CD14-positive monocyte (primary cell): Measurements from ENCODE around the gene SH3RF1. TPM values are rescaled to one million over a fixed set of nuclear protein-coding genes. Genes with fewer than 3 reads are reported as not detected.

Experiments used
- DNase-seq, 3 donors: peaks; one replicate each; pipeline ENCODE4 v3.0.0-alpha.2; 2011 to 2022
- H2AFZ ChIP-seq: 2 replicates; pipeline ENCODE4 v1.6.0; 2012; ENCODE audit warnings: mild to moderate bottlenecking, low read depth, low read length, inconsistent platforms; ENCODE audit not compliant: insufficient read depth, poor library complexity, severe bottlenecking
- H3K27ac ChIP-seq, 2 donors: 1 replicate in 1 of 2; 2 replicates in 1 of 2; pipeline ENCODE4 v1.5.1; 2012 to 2013; ENCODE audit warnings: low read length in 2 of 2, control low read depth in 1 of 2, inconsistent platforms in 1 of 2, low read depth in 1 of 2, mild to moderate bottlenecking in 1 of 2
- H3K27me3 ChIP-seq, 2 donors: one replicate each; pipeline versions ENCODE4 v1.6.0 to v1.6.1; 2011 to 2013; ENCODE audit warnings: low read length in 2 of 2; ENCODE audit not compliant: control insufficient read depth in 2 of 2, insufficient read depth in 2 of 2
- H3K36me3 ChIP-seq, 2 donors: replicated peaks in 1 of 2; 1 replicate in 1 of 2; 2 replicates in 1 of 2; pipeline versions ENCODE4 v1.5.1 to v1.6.1; 2012 to 2013; ENCODE audit warnings: low read length in 2 of 2, control low read depth in 1 of 2, inconsistent platforms in 1 of 2, mild to moderate bottlenecking in 1 of 2; ENCODE audit not compliant: insufficient read depth in 2 of 2, control insufficient read depth in 1 of 2
- H3K4me1 ChIP-seq, 2 donors: 1 replicate in 1 of 2; 2 replicates in 1 of 2; pipeline versions ENCODE4 v1.5.1 to v1.6.1; 2012 to 2013; ENCODE audit warnings: low read length in 2 of 2, control low read depth in 1 of 2, inconsistent platforms in 1 of 2, mild to moderate bottlenecking in 1 of 2, moderate library complexity in 1 of 2; ENCODE audit not compliant: insufficient read depth in 2 of 2, control insufficient read depth in 1 of 2
- H3K4me2 ChIP-seq: replicated peaks from 2 replicates; pipeline ENCODE3; 2012; ENCODE audit warnings: low read length, moderate library complexity, mild to moderate bottlenecking; ENCODE audit not compliant: poor library complexity, severe bottlenecking; ENCODE audit errors: extremely low read depth
- H3K4me3 ChIP-seq, 3 experiments: fragments of 200-600 bp in 1 of 3; sonication (generic) in 1 of 3; replicated peaks in 1 of 3; 1 replicate in 2 of 3; 2 replicates in 1 of 3; pipeline ENCODE4 v1.5.1; 2011 to 2013; ENCODE audit warnings: low read length in 3 of 3, mild to moderate bottlenecking in 3 of 3, control low read depth in 2 of 3, low read depth in 2 of 3, inconsistent platforms in 1 of 3, moderate library complexity in 1 of 3
- H3K79me2 ChIP-seq: 2 replicates; pipeline ENCODE4 v1.6.0; 2012; ENCODE audit warnings: mild to moderate bottlenecking, control low read depth, inconsistent platforms, low read length, moderate library complexity; ENCODE audit not compliant: insufficient read depth
- H3K9ac ChIP-seq: 2 replicates; pipeline ENCODE4 v1.6.0; 2017; ENCODE audit warnings: low read length, mild to moderate bottlenecking; ENCODE audit not compliant: insufficient read depth, poor library complexity, severe bottlenecking
- H3K9me3 ChIP-seq, 2 donors: replicated peaks in 1 of 2; 1 replicate in 1 of 2; 2 replicates in 1 of 2; pipeline versions ENCODE4 v1.5.1 to v1.6.1; 2012 to 2013; ENCODE audit warnings: low read length in 2 of 2, control low read depth in 1 of 2; ENCODE audit not compliant: control insufficient read depth in 1 of 2, insufficient read depth in 1 of 2
- H4K20me1 ChIP-seq: 2 replicates; pipeline ENCODE4 v1.6.0; 2012; ENCODE audit warnings: mild to moderate bottlenecking, low read length, control low read depth, moderate library complexity; ENCODE audit not compliant: insufficient read depth
- H3K27ac Mint-ChIP-seq, 7 donors: one replicate each; pipeline ENCODE4 v1.8.0; 2020; ENCODE audit warnings: mild to moderate bottlenecking in 7 of 7, mixed read lengths in 7 of 7, moderate library complexity in 6 of 7, inconsistent platforms in 2 of 7
- H3K27me3 Mint-ChIP-seq, 3 donors: one replicate each; pipeline ENCODE4 v1.8.0; 2021 to 2022; ENCODE audit warnings: low read depth in 3 of 3, mild to moderate bottlenecking in 3 of 3, mixed read lengths in 3 of 3, moderate library complexity in 3 of 3, inconsistent platforms in 1 of 3
- H3K36me3 Mint-ChIP-seq, 2 donors: one replicate each; pipeline ENCODE4 v1.8.0; 2020; ENCODE audit warnings: mixed read lengths in 2 of 2, inconsistent platforms in 1 of 2, mild to moderate bottlenecking in 1 of 2
- H3K4me1 Mint-ChIP-seq: one replicate; pipeline ENCODE4 v1.8.0; 2020; ENCODE audit warnings: mild to moderate bottlenecking, mixed read lengths
- H3K4me3 Mint-ChIP-seq, 2 donors: one replicate each; pipeline ENCODE4 v1.8.0; 2020; ENCODE audit warnings: mild to moderate bottlenecking in 2 of 2, mixed read lengths in 2 of 2, moderate library complexity in 1 of 2
- H3K9me3 Mint-ChIP-seq, 7 donors: one replicate each; pipeline ENCODE4 v1.8.0; 2020 to 2022; ENCODE audit warnings: mixed read lengths in 7 of 7, mild to moderate bottlenecking in 6 of 7, moderate library complexity in 6 of 7, inconsistent platforms in 2 of 7
- CTCF ChIP-seq: fragments of 200-600 bp; IDR thresholded peaks from one replicate; pipeline ENCODE4 v1.8.0; 2022; ENCODE audit warnings: antibody characterized with exemption, mild to moderate bottlenecking
- WGBS: methylation state at CpG from one replicate; pipeline ENCODE4 v1.1.5; 2013; ENCODE audit warnings: missing lambda C conversion rate; ENCODE audit not compliant: insufficient coverage; 5-methylcytosine and 5-hydroxymethylcytosine counted together
- intact Hi-C, 2 donors: fragments of 100-400 bp; cut with micrococcal nuclease; formaldehyde crosslinking; loops; one replicate each; pipeline versions ENCODE4 v1.15.0 to v1.15.1; 2023
- polyA plus RNA-seq, 3 donors: library from polyadenylated mRNA; depleted of rRNA in 1 of 3; unstranded in 2 of 3; stranded (reverse) in 1 of 3; fragments of 300-500 nt in 2 of 3; fragments of >200 nt in 1 of 3; fragmentation: Illumina TruSeq in 2 of 3; gene quantifications; 1 replicate in 2 of 3; 2 replicates in 1 of 3; pipeline ENCODE4 v1.2.3, GENCODE V29; 2012 to 2021

SH3RF1 gene
- polyA plus RNA-seq, 3 donors: 3.1 to 4.7 (median 4.4) TPM

DNA sequence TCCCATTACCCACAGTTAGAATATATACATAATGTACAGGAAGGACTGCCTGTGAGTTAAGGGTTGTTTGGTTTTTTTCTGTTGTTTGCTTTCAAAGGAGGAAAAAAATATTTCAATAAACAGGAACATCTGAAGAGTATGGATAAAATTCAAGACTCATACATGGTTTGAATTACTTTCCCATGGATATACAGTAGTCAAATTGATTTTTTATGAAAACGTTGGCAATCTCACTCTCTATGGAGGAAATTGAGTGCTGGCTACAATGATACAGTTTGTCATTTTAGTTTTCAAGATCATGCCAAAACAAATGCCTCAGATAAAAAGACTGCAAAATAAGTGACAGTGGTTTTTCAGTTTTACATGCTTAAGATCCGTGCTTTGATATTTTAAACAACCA, 116.6 kb downstream of the SH3RF1 start:
- Histone ChIP-seq H3K4me1 (no peaks in the 10 kb centered on the region), H3K4me2 (no peak overlapping the region), H4K20me1 (no peaks in the 10 kb centered on the region), H3K27me3 (no peaks in the 10 kb centered on the region), H3K79me2 (no peaks in the 10 kb centered on the region), H3K9ac (no peak overlapping the region), H3K36me3 (peaks cover 25 to 58% of the 10 kb centered on the region in 2 donors), H3K27ac (no peak overlapping the region), H3K4me3 (no peak overlapping the region), H2AFZ (no peak overlapping the region), H3K9me3 (no peaks in the 10 kb centered on the region)
- peaks cover 2% of the 10 kb centered on the region for H3K4me1 Mint-ChIP-seq
- peak overlapping the region in 1 of 7 donors; percentile 56 for H3K27ac Mint-ChIP-seq
- intact Hi-C loops: no loop called here
- H3K27me3 Mint-ChIP-seq: peaks cover 0 to 1% (median 0%) of the 10 kb centered on the region in 3 donors
- no peak overlapping the region for H3K4me3 Mint-ChIP-seq
- no peaks in the 10 kb centered on the region for H3K9me3 Mint-ChIP-seq
- peaks cover 33 to 50% of the 10 kb centered on the region in 2 donors for H3K36me3 Mint-ChIP-seq
- no peak for DNase-seq
- WGBS: 43% methylated on average over 1 of the region's 2 CpGs
- no peak for TF ChIP-seq CTCF

DNA sequence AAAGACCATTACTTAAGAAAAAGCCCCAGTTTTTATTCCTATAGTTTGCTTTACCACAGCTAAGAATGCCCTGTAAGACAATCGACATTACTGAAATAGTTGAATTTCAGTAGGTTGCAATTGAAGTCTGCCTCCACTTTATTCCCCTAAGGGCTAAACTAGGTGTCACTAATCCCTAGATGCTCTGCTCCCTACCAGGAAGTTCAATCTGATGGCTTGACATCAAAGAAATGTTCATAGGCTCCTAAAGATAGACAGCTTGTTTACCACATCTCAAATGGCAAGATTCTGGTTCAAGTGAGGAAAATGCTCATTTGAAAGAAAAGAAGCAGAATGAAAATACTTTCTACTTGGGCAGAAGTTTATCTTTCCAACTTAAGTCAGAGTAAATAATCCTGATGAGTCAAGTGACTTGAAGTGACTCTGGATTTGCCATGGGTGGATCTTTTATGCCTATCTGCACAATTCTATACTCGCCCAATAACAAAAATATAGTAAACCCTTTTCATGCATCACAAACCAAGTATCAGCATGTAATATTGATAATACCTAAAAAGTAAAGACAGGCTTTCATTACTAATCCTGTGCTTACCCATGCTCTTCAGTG, 117.2 kb downstream of the SH3RF1 start:
- 80% methylated on average over 1 of the region's 2 CpGs for WGBS
- H3K36me3 ChIP-seq: peaks cover 25 to 63% of the 10 kb centered on the region in 2 donors
- Mint-ChIP-seq H3K4me1 (peaks cover 2% of the 10 kb centered on the region), H3K9me3 (no peaks in the 10 kb centered on the region), H3K36me3 (peaks cover 33 to 50% of the 10 kb centered on the region in 2 donors), H3K4me3 (no peak overlapping the region), H3K27ac (peak overlapping the region in 1 of 7 donors; percentile 6), H3K27me3 (peaks cover 0 to 1% (median 0%) of the 10 kb centered on the region in 3 donors)
- intact Hi-C loops: no loop called here
- H3K4me3 ChIP-seq: no peak overlapping the region
- H3K9me3 ChIP-seq: no peaks in the 10 kb centered on the region
- H3K4me1 ChIP-seq: no peaks in the 10 kb centered on the region
- no peak overlapping the region for H2AFZ ChIP-seq
- no peaks in the 10 kb centered on the region for H4K20me1 ChIP-seq
- H3K79me2 ChIP-seq: no peaks in the 10 kb centered on the region
- no peak overlapping the region for H3K9ac ChIP-seq
- H3K27ac ChIP-seq: no peak overlapping the region
- H3K4me2 ChIP-seq: no peak overlapping the region
- no peak for DNase-seq
- H3K27me3 ChIP-seq: no peaks in the 10 kb centered on the region
- no peak for TF ChIP-seq CTCF
